Liver (tissue), 9 donors: ENCODE results near the gene CDCA5. TPM values are rescaled to one million over a fixed set of nuclear protein-coding genes. Genes with fewer than 3 reads are reported as not detected.

ENCODE experiments used
- DNase-seq: peaks from one replicate; pipeline ENCODE4 v3.0.0-alpha.2; 2017; ENCODE audit warnings: low spot score
- H3K27ac ChIP-seq, 2 donors: one replicate each; pipeline ENCODE4 v1.7.0; 2013; ENCODE audit warnings: inconsistent platforms in 2 of 2, low read length in 2 of 2, control low read depth in 1 of 2, low read depth in 1 of 2, mild to moderate bottlenecking in 1 of 2
- H3K27me3 ChIP-seq, 4 donors: one replicate each; pipeline versions ENCODE4 v1.6.1 to v1.7.0; 2013; ENCODE audit warnings: low read length in 3 of 4, inconsistent platforms in 1 of 4, mild to moderate bottlenecking in 1 of 4, moderate library complexity in 1 of 4; ENCODE audit not compliant: control insufficient read depth in 4 of 4, insufficient read depth in 4 of 4
- H3K36me3 ChIP-seq, 4 donors: one replicate each; pipeline versions ENCODE4 v1.6.1 to v1.7.0; 2013; ENCODE audit warnings: low read length in 3 of 4, mild to moderate bottlenecking in 3 of 4, low read depth in 1 of 4, moderate library complexity in 1 of 4; ENCODE audit not compliant: control insufficient read depth in 4 of 4, insufficient read depth in 3 of 4
- H3K4me1 ChIP-seq, 4 donors: one replicate each; pipeline versions ENCODE4 v1.6.1 to v1.7.0; 2013; ENCODE audit warnings: low read length in 3 of 4, mild to moderate bottlenecking in 3 of 4, moderate library complexity in 1 of 4; ENCODE audit not compliant: control insufficient read depth in 4 of 4, insufficient read depth in 4 of 4
- H3K4me3 ChIP-seq, 3 donors: one replicate each; pipeline versions ENCODE4 v1.6.1 to v1.7.0; 2013; ENCODE audit warnings: low read length in 3 of 3, control low read depth in 1 of 3, low read depth in 1 of 3, mild to moderate bottlenecking in 1 of 3
- H3K9ac ChIP-seq, 2 donors: one replicate each; pipeline ENCODE4 v1.7.0; 2013; ENCODE audit warnings: low read length in 2 of 2, mild to moderate bottlenecking in 2 of 2, moderate library complexity in 2 of 2, control low read depth in 1 of 2, low read depth in 1 of 2
- H3K9me3 ChIP-seq, 4 donors: one replicate each; pipeline versions ENCODE4 v1.6.1 to v1.7.0; 2013; ENCODE audit warnings: low read length in 3 of 4; ENCODE audit not compliant: control insufficient read depth in 4 of 4
- EGR1 ChIP-seq, 2 donors: IDR thresholded peaks; 2 replicates each; pipeline ENCODE4 v1.6.1; 2016 to 2018; ENCODE audit warnings: antibody characterized with exemption in 2 of 2, low read depth in 2 of 2
- FOXA1 ChIP-seq: IDR thresholded peaks from 2 replicates; pipeline ENCODE4 v1.6.1; 2016; ENCODE audit warnings: antibody characterized with exemption
- GABPA ChIP-seq, 2 donors: IDR thresholded peaks in 1 of 2; conservative IDR thresholded peaks in 1 of 2; 2 replicates each; pipeline ENCODE4 v1.6.1; 2016; ENCODE audit warnings: antibody characterized with exemption in 2 of 2, mild to moderate bottlenecking in 1 of 2, moderate library complexity in 1 of 2
- HNF4A ChIP-seq, 2 donors: conservative IDR thresholded peaks; 2 replicates each; pipeline ENCODE4 v1.6.1; 2016; ENCODE audit warnings: antibody characterized with exemption in 2 of 2, mild to moderate bottlenecking in 2 of 2
- HNF4G ChIP-seq: IDR thresholded peaks from 2 replicates; pipeline ENCODE4 v1.6.1; 2016; ENCODE audit warnings: antibody characterized with exemption
- JUND ChIP-seq, 2 donors: IDR thresholded peaks; 2 replicates each; pipeline ENCODE4 v1.6.1; 2016; ENCODE audit warnings: antibody characterized with exemption in 2 of 2
- NR2F2 ChIP-seq: IDR thresholded peaks from 2 replicates; pipeline ENCODE4 v1.6.1; 2016; ENCODE audit warnings: antibody characterized with exemption
- RAD21 ChIP-seq, 2 donors: IDR thresholded peaks; 2 replicates each; pipeline ENCODE4 v1.6.1; 2016; ENCODE audit warnings: antibody characterized with exemption in 2 of 2, mild to moderate bottlenecking in 2 of 2
- REST ChIP-seq: IDR thresholded peaks from 2 replicates; pipeline ENCODE4 v1.6.1; 2016; ENCODE audit warnings: antibody characterized with exemption, mild to moderate bottlenecking
- RXRA ChIP-seq, 2 donors: IDR thresholded peaks; 2 replicates each; pipeline ENCODE4 v1.6.1; 2017 to 2018; ENCODE audit warnings: antibody characterized with exemption in 2 of 2, mild to moderate bottlenecking in 1 of 2
- SP1 ChIP-seq: IDR thresholded peaks from 2 replicates; pipeline ENCODE4 v1.6.1; 2018; ENCODE audit warnings: antibody characterized with exemption, mild to moderate bottlenecking
- TAF1 ChIP-seq: conservative IDR thresholded peaks from 2 replicates; pipeline ENCODE4 v1.6.1; 2016; ENCODE audit warnings: antibody characterized with exemption, mild to moderate bottlenecking
- YY1 ChIP-seq: IDR thresholded peaks from 2 replicates; pipeline ENCODE4 v1.6.1; 2016; ENCODE audit warnings: antibody characterized with exemption, mild to moderate bottlenecking
- WGBS: extraction: QIAGEN DNeasy Blood & Tissue Kit; methylation state at CpG from one replicate; pipeline ENCODE4 v1.1.7; 2013; 5-methylcytosine and 5-hydroxymethylcytosine counted together
- polyA plus RNA-seq, 2 donors: library from polyadenylated mRNA; stranded (reverse) in 1 of 2; unstranded in 1 of 2; fragments of 200-250 nt in 1 of 2; fragments of >200 nt in 1 of 2; fragmentation: Nextera tagmentation in 1 of 2; extraction: Ambion mirVana in 1 of 2; gene quantifications; one replicate each; pipeline versions ENCODE4 v1.2.1 to v1.2.3, GENCODE V29; 2013 to 2015
- total RNA-seq, 2 donors: library from RNA; depleted of rRNA; stranded (reverse); fragments of >200 nt; gene quantifications; one replicate each; pipeline ENCODE4 v1.2.3, GENCODE V29; 2014
- TF ChIP-seq, protein P1 (sequence below): IDR thresholded peaks from 2 replicates; pipeline ENCODE4 v1.6.1; 2016; ENCODE audit warnings: antibody characterized with exemption
- TF ChIP-seq, protein P2 (sequence below): fragments of 150-350 bp; IDR thresholded peaks from 2 replicates; pipeline ENCODE4 v1.5.1; 2017; ENCODE audit warnings: improper control_type of control experiment, low read depth, low read length; ENCODE audit not compliant: missing input control
- TF ChIP-seq, protein P3 (sequence below): IDR thresholded peaks from 2 replicates; pipeline ENCODE4 v1.6.1; 2016; ENCODE audit warnings: antibody characterized with exemption
- donor health status: healthy.
- donor health status: healthy.
- donor health status: healthy.
- donor health status: healthy.
- donor health status: healthy.

The CDCA5 gene
- total and polyA plus RNA-seq, 4 donors: 0.17 to 12.0 (median 1.7) TPM

DNA sequence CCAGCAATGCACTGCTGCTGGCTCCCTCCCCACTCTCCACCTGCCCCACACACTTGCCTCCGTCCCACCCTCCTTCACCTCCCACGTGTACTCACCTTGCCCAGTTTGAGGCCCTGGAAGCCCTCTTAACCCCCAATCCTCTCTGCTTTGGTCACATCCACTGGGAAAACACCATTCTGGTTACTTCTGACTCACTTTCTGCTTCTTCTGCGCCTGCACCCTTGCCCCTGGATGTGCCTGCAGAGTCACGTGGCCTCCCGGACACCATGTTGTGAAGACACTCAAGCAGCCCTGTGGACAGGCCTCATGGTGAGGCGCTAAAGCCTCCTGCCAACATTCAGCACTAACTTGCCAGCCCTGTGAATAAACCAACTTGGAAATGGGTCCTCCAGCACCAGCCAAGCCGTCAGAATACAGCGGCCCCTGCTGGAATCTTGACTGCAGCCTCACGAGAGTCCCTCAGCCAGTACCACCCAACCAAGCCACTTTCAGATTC, 22.9 kb downstream of the CDCA5 start:
- no peak overlapping the region for H3K4me3 ChIP-seq
- 82% methylated on average over 9 of the region's 9 CpGs for WGBS
- H3K27ac ChIP-seq: no peak overlapping the region
- H3K9me3 ChIP-seq: no peaks in the 10 kb centered on the region
- H3K27me3 ChIP-seq: no peaks in the 10 kb centered on the region
- no peak overlapping the region for H3K9ac ChIP-seq
- peaks cover 0 to 4% (median 1%) of the 10 kb centered on the region in 4 donors for H3K4me1 ChIP-seq
- TF ChIP-seq FOXA1 (no peak), YY1 (no peak), GABPA (IDR thresholded peaks at IDR 0.05 in 1 of 2, conservative IDR thresholded peaks at IDR 0.05 in 1 of 2) (no peak), REST (no peak), NR2F2 (no peak), RAD21 (IDR thresholded peaks at IDR 0.05) (no peak), HNF4G (no peak), EGR1 (IDR thresholded peaks at IDR 0.05; ENCODE audit: low read depth in 2 of 2) (no peak), TAF1 (no peak), SP1 (no peak), JUND (IDR thresholded peaks at IDR 0.05) (no peak), RXRA (IDR thresholded peaks at IDR 0.05) (no peak), HNF4A (conservative IDR thresholded peaks at IDR 0.05) (no peak)
- TF ChIP-seq, protein P1, sequence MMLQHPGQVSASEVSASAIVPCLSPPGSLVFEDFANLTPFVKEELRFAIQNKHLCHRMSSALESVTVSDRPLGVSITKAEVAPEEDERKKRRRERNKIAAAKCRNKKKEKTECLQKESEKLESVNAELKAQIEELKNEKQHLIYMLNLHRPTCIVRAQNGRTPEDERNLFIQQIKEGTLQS: no peak
- TF ChIP-seq, protein P2, sequence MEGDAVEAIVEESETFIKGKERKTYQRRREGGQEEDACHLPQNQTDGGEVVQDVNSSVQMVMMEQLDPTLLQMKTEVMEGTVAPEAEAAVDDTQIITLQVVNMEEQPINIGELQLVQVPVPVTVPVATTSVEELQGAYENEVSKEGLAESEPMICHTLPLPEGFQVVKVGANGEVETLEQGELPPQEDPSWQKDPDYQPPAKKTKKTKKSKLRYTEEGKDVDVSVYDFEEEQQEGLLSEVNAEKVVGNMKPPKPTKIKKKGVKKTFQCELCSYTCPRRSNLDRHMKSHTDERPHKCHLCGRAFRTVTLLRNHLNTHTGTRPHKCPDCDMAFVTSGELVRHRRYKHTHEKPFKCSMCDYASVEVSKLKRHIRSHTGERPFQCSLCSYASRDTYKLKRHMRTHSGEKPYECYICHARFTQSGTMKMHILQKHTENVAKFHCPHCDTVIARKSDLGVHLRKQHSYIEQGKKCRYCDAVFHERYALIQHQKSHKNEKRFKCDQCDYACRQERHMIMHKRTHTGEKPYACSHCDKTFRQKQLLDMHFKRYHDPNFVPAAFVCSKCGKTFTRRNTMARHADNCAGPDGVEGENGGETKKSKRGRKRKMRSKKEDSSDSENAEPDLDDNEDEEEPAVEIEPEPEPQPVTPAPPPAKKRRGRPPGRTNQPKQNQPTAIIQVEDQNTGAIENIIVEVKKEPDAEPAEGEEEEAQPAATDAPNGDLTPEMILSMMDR: no peak
- TF ChIP-seq, protein P3, sequence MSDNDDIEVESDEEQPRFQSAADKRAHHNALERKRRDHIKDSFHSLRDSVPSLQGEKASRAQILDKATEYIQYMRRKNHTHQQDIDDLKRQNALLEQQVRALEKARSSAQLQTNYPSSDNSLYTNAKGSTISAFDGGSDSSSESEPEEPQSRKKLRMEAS: no peak
- H3K36me3 ChIP-seq: no peaks in the 10 kb centered on the region
- DNase-seq: no peak

- Histone ChIP-seq H3K36me3 (no peaks in the 10 kb centered on the region), H3K27me3 (no peaks in the 10 kb centered on the region), H3K4me3 (no peak overlapping the region), H3K27ac (no peak overlapping the region), H3K9ac (no peak overlapping the region), H3K4me1 (peaks cover 0 to 4% (median 1%) of the 10 kb centered on the region in 4 donors), H3K9me3 (no peaks in the 10 kb centered on the region)
- no peak for TF ChIP-seq GABPA (IDR thresholded peaks at IDR 0.05 in 1 of 2, conservative IDR thresholded peaks at IDR 0.05 in 1 of 2)
- DNase-seq: no peak
- WGBS: 66% methylated on average over 10 of the region's 10 CpGs
These were observed 23.6 kb downstream of the CDCA5 start for GRCh38 chr11:65059959-65060824.
